Small intestine (tissue), 7 donors: ENCODE data around the gene FGGY. TPM values are rescaled to one million over a fixed set of nuclear protein-coding genes. Genes with fewer than 3 reads are reported as not detected.
A peak's percentile ranks its signal among the peaks of the same experiment; 100 is the strongest.
"Not testable (repeated sequence)": the region's sequence is repeated elsewhere in the genome, so short reads cannot be mapped to it uniquely, and the experiment has no call there.

Experiments
- DNase-seq, 2 donors: peaks; one replicate each; pipeline versions ENCODE4 v3.0.0 to v3.0.0-alpha.2; 2013
- FAIRE-seq: peaks from 2 replicates; lab custom pipeline; 2012; peaks lifted over from hg19 to GRCh38; lab: Jason Lieb, UNC
- H3K27ac ChIP-seq, 3 donors: one replicate each; pipeline ENCODE4 v1.5.1; 2013; ENCODE audit warnings: low read length in 2 of 3, mild to moderate bottlenecking in 2 of 3, control low read depth in 1 of 3, inconsistent platforms in 1 of 3, low read depth in 1 of 3, moderate library complexity in 1 of 3
- H3K27me3 ChIP-seq, 3 donors: one replicate each; pipeline ENCODE4 v1.6.1; 2013; ENCODE audit warnings: low read length in 3 of 3, inconsistent platforms in 1 of 3; ENCODE audit not compliant: control insufficient read depth in 3 of 3, insufficient read depth in 3 of 3
- H3K36me3 ChIP-seq, 3 donors: one replicate each; pipeline ENCODE4 v1.6.1; 2013; ENCODE audit warnings: low read length in 3 of 3, inconsistent platforms in 1 of 3, low read depth in 1 of 3, mild to moderate bottlenecking in 1 of 3, moderate library complexity in 1 of 3; ENCODE audit not compliant: control insufficient read depth in 3 of 3, insufficient read depth in 2 of 3
- H3K4me1 ChIP-seq, 3 donors: one replicate each; pipeline ENCODE4 v1.6.1; 2013; ENCODE audit warnings: low read length in 2 of 3, inconsistent platforms in 1 of 3, low read depth in 1 of 3, mild to moderate bottlenecking in 1 of 3, moderate library complexity in 1 of 3; ENCODE audit not compliant: control insufficient read depth in 3 of 3, insufficient read depth in 2 of 3
- H3K4me3 ChIP-seq, 3 donors: one replicate each; pipeline ENCODE4 v1.5.1; 2013; ENCODE audit warnings: low read length in 3 of 3, control low read depth in 1 of 3, inconsistent platforms in 1 of 3, low read depth in 1 of 3, mild to moderate bottlenecking in 1 of 3, moderate library complexity in 1 of 3
- H3K9me3 ChIP-seq, 2 donors: one replicate each; pipeline ENCODE4 v1.6.1; 2013; ENCODE audit warnings: low read depth in 1 of 2, low read length in 1 of 2; ENCODE audit not compliant: control insufficient read depth in 2 of 2, insufficient read depth in 1 of 2
- WGBS, 3 donors: extraction: QIAGEN DNeasy Blood & Tissue Kit; methylation state at CpG; one replicate each; pipeline ENCODE4 v1.1.7; 2013; 5-methylcytosine and 5-hydroxymethylcytosine counted together
- polyA plus RNA-seq, 4 donors: library from polyadenylated mRNA; stranded (reverse) in 3 of 4; unstranded in 1 of 4; fragments of 200-250 nt in 3 of 4; fragments of 120-200 nt in 1 of 4; gene quantifications; one replicate each; pipeline versions ENCODE4 v1.2.1 to v1.2.3, GENCODE V29; 2013
- donor health status: healthy with polysubstance abuse.
- donor health status: control.
- donor health status: control.
- donor health status: Bipolar disorder and iron deficiency.
- donor health status: healthy.

Gene FGGY
- polyA plus RNA-seq, 4 donors: 12.3 to 28.0 (median 15.0) TPM

GRCh38 chr1:59462942-59463341 lies 166.0 kb downstream of the FGGY start:
- FAIRE-seq, DNase-seq, H3K4me1 ChIP-seq, H3K27ac ChIP-seq, H3K4me3 ChIP-seq, H3K27me3 ChIP-seq, H3K36me3 ChIP-seq: not testable (repeated sequence)
- 89 to 91% (median 90%) methylated on average over 2 of the region's 2 CpGs for WGBS, 3 donors
- H3K9me3 ChIP-seq: peaks cover 0 to 12% of the 10 kb centered on the region in 2 donors

GRCh38 chr1:59465478-59465877 lies 168.6 kb downstream of the FGGY start:
- not testable (repeated sequence) for H3K27ac ChIP-seq, H3K36me3 ChIP-seq, DNase-seq, H3K27me3 ChIP-seq, H3K4me1 ChIP-seq, H3K4me3 ChIP-seq, FAIRE-seq
- H3K9me3 ChIP-seq: peaks cover 0 to 11% of the 10 kb centered on the region in 2 donors

- Histone ChIP-seq H3K36me3 (peaks cover 0 to 5% (median 0%) of the 10 kb centered on the region in 3 donors), H3K27me3 (no peaks in the 10 kb centered on the region), H3K4me1 (no peaks in the 10 kb centered on the region), H3K27ac (peak overlapping the region in 1 of 3 donors; percentile 68), H3K4me3 (no peak overlapping the region), H3K9me3 (peaks cover 0 to 9% of the 10 kb centered on the region in 2 donors)
- DNase-seq (peak; percentile 46 to 84), FAIRE-seq (no peak)
- 88 to 100% (median 94%) methylated on average over 1 of the region's 1 CpG for WGBS, 3 donors
Observed at GRCh38 chr1:59468828-59469428, 172.0 kb downstream of the FGGY start.

GRCh38 chr1:59471991-59472570 lies 175.2 kb downstream of the FGGY start:
- H3K9me3 ChIP-seq, H3K4me3 ChIP-seq: not testable (repeated sequence)
- 91 to 95% (median 94%) methylated on average over 29 to 43 of the region's 43 CpGs for WGBS, 3 donors

GRCh38 chr1:59473831-59474230 lies 176.9 kb downstream of the FGGY start:
- H3K9me3 ChIP-seq: peaks cover 0 to 8% of the 10 kb centered on the region in 2 donors
- FAIRE-seq (no peak), DNase-seq (no peak)
- H3K4me1 ChIP-seq: peaks cover 0 to 8% (median 2%) of the 10 kb centered on the region in 3 donors
- H3K36me3 ChIP-seq: peaks cover 0 to 5% (median 0%) of the 10 kb centered on the region in 3 donors
- H3K4me3 ChIP-seq: no peak overlapping the region
- H3K27ac ChIP-seq: no peak overlapping the region
- 93 to 98% (median 95%) methylated on average over 3 of the region's 3 CpGs for WGBS, 3 donors
- H3K27me3 ChIP-seq: no peaks in the 10 kb centered on the region

More at GRCh38 chr1:59471991-59472570, 175.2 kb downstream of the FGGY start:
- FAIRE-seq, H3K4me1 ChIP-seq, H3K27ac ChIP-seq, H3K27me3 ChIP-seq, DNase-seq, H3K36me3 ChIP-seq: not testable (repeated sequence)

- Histone ChIP-seq H3K4me1 (peaks cover under 1 to 13% (median 2%) of the 10 kb centered on the region in 3 donors), H3K36me3 (peaks cover 0 to 5% (median 0%) of the 10 kb centered on the region in 3 donors), H3K27me3 (no peaks in the 10 kb centered on the region), H3K4me3 (no peak overlapping the region), H3K27ac (no peak overlapping the region), H3K9me3 (peaks cover 0 to 3% of the 10 kb centered on the region in 2 donors)
- DNase-seq (peak; percentile 45 to 92), FAIRE-seq (no peak)
- WGBS, 3 donors: 11 to 64% (median 38%) methylated on average over 2 of the region's 2 CpGs
Observed at GRCh38 chr1:59474496-59474895, 177.6 kb downstream of the FGGY start.

- peaks cover 0 to 5% (median 0%) of the 10 kb centered on the region in 3 donors for H3K36me3 ChIP-seq
- H3K27ac ChIP-seq: peak overlapping the region in 1 of 3 donors; percentile 37
- no peak for DNase-seq
- H3K9me3 ChIP-seq: no peaks in the 10 kb centered on the region
- no peak overlapping the region for H3K4me3 ChIP-seq
- FAIRE-seq: no peak
- H3K4me1 ChIP-seq: peaks cover 2 to 13% (median 10%) of the 10 kb centered on the region in 3 donors
- no peaks in the 10 kb centered on the region for H3K27me3 ChIP-seq
- WGBS, 3 donors: 88 to 92% (median 90%) methylated on average over 4 of the region's 4 CpGs
Observed at GRCh38 chr1:59475737-59476136, 178.8 kb downstream of the FGGY start.

GRCh38 chr1:59477286-59477685 lies 180.4 kb downstream of the FGGY start:
- DNase-seq (peak in 1 of 2 donors; percentile 51), FAIRE-seq (no peak)
- 67 to 75% (median 71%) methylated on average over 6 of the region's 6 CpGs for WGBS, 3 donors

More at GRCh38 chr1:59477286-59477685, 180.4 kb downstream of the FGGY start:
- H3K36me3 ChIP-seq: peaks cover 0 to 3% (median 0%) of the 10 kb centered on the region in 3 donors
- H3K27me3 ChIP-seq: no peaks in the 10 kb centered on the region
- no peak overlapping the region for H3K27ac ChIP-seq
- peaks cover 7 to 13% (median 10%) of the 10 kb centered on the region in 3 donors for H3K4me1 ChIP-seq
- H3K9me3 ChIP-seq: no peaks in the 10 kb centered on the region
- H3K4me3 ChIP-seq: no peak overlapping the region
